Hematopoietic multipotent progenitor cell treated with erythropoietin and hydrocortisone succinate and interleukin-3 and kit ligand, for 15 days (in vitro differentiated cells): ENCODE measurements around the gene CETN3.
"Not testable (repeated sequence)": the region's sequence is repeated elsewhere in the genome, so short reads cannot be mapped to it uniquely, and the experiment has no call there.

Experiments used
- DNase-seq: peaks from one replicate; pipeline ENCODE4 v3.0.0-alpha.2; 2015; ENCODE audit warnings: low spot score

The CETN3 gene

GRCh38 chr5:90383903-90384302 is 25.7 kb downstream of the CETN3 start:
- DNase-seq, result no peak

DNA sequence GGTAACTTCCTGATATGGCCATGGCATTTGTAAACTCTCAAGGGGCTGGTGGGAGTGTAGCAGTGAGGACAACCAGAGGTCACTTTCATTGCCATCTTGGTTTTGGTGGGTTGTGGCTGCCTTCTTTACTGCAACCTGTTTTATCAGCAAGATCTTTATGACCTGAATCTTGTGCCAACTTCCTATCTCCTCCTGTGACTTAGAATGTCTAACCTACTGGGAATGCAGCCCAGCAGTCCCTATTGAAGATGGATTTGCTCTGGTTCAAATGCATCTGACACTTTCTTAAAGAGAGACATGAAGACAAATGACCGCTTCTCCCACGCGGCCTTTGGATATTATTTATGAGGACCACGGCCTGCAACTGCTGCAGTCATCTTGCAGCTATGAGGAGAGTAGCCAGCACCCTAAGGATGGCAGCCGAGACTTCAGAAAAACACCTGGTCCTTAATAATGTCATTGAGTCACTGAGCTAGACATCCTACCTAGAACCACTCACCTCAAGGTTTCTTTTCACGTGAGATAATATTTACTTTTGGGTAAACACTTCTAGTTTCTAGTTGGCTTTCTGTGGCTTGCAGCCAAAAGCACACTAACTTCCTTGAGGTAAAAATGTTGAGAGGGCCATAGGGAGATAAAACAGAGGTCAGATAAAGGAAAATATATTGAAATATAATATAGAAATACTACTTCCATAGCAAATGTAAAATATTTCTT is 28.2 kb downstream of the CETN3 start:
- DNase-seq, result no peak

GRCh38 chr5:90379652-90380051 is 29.9 kb downstream of the CETN3 start:
- DNase-seq, result no peak

GRCh38 chr5:90378752-90379151 is 30.8 kb downstream of the CETN3 start:
- no peak for DNase-seq

DNA sequence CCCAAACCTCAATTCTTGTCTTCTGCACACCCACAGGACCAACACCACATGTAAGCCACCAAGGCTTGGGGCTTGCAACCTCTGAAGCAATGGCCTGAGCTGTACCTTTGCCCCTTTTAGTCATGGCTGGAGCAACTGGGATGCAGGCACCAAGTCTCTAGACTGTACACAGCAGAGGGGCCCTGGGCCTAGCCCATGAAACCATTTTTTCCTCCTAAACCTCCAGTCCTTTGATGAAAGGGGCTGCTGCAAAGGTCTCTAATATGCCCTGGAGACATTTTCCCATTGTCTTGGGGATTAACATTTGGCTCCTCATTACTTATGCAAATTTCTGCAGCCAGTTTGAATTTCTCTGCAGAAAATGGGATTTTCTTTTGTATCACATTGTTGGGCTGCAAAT is 38.3 kb downstream of the CETN3 start:
- not testable (repeated sequence) for DNase-seq

DNA sequence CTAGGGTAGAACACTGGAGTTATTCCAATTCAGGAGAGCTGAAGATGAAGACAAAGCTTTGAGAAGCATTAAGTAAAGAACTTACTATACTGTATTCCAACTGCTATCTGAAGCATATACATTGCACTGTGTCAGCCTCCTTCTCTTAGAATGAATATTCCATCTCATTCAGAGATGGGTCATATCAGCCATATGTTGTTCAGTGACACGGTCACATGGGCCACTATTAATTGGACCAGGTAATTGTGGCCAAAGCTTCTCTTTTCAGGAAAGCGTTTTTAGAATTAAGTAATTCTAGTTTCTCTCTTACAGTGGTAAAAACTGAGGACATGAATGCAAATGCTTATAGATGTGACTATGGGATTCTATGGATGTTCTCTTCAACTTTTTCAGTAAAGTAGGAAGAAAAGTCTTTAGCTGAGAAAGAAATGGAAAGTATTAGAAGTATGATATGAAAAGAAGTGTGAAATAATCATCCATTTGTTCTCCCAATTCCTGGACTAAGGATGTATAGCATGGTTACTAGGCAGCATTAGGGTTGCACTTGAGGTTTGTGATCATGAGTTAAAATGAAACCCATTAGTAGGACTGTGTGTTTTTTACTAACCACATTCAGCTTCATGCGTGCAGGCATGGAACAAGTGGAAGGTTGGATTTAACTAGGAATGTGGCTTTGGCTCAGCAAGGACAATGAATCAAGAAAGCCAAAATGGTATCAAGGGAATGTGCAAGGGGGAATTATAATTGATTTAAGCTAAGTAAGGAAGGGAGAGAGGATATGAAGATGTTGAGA is 40.9 kb downstream of the CETN3 start:
- DNase-seq, result no peak

DNA sequence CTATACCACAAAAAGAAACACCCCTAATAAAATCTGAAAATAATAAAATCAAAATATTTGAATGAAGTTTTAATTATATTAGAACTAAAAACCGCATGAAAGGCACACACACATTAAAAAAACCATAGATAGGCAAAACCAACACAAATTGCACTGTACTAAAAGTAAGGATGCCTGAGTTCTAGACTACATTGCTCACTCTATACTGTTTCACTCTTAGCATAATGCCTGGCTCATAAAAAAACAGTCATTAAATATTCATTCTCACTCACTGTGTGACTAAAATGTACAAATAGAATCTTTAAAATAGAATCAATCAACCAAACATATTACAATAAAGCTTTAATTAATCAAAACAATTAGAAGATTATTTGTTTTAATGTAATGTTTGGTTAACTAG is 41.7 kb downstream of the CETN3 start:
- DNase-seq, result no peak

DNA sequence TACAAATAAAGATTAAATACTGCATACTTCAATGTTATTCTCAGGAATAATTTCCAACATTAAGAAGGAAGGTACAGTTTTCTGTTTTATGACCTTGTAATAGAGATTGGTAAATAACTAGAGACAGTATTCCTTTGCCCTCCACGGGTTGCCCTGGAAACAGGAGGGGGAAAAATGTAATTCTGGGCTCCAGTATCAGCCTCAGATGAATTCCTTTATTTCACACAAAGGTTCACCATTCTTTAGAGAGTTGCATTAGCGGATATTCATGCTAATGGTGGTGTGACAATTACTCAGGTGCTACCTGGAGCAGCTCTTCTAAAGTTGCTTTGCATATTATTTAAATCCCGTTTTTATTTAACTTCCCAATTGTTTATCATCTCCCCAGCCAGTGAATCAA is 42.6 kb downstream of the CETN3 start:
- DNase-seq, result no peak

- DNase-seq, result no peak
These were observed 44.2 kb downstream of the CETN3 start for GRCh38 chr5:90365328-90365727.

- no peak for DNase-seq
These were observed 50.3 kb downstream of the CETN3 start for GRCh38 chr5:90359073-90359920.

DNA sequence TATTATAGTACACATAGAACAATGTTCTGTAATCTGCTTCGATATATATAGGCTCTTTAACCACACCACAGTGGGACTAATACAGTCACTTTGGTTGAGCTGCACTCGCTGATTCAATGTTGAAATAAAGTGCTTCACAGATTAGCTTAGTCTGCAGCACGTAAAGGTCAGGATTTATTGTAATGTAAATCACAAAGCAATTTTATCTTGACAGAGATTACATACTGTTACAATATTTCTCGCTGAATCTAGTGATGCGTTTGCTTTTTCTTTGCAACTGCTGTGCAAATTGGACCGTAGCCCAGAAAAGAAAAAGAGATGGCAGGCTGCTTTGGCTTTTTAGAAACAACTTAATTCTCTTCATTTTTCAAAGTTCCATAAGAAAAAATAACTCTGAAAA is 52.9 kb downstream of the CETN3 start:
- DNase-seq, result no peak

GRCh38 chr5:90356176-90356575 is 53.4 kb downstream of the CETN3 start:
- DNase-seq, result no peak

GRCh38 chr5:90355635-90356034 is 53.9 kb downstream of the CETN3 start:
- DNase-seq, result no peak

GRCh38 chr5:90353254-90353653 is 56.3 kb downstream of the CETN3 start:
- no peak for DNase-seq

DNA sequence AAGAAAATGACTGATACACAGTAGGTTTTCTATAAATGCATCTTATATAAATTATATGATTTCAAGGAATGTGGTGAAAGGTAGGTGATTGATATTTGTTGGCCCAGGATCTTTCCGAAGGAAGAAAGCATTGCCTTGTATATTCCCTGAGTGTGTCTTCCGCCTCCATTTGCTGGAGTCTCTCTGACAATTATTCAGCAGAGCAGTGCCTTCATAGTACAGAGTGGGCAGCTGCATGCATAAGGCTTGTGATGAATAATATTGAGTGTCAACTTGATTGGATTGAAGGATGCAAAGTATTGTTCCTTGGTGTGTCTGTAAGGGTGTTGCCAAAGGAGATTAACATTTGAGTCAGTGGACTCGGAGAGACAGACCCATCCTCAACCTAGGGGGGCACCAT is 58.5 kb downstream of the CETN3 start:
- no peak for DNase-seq

DNA sequence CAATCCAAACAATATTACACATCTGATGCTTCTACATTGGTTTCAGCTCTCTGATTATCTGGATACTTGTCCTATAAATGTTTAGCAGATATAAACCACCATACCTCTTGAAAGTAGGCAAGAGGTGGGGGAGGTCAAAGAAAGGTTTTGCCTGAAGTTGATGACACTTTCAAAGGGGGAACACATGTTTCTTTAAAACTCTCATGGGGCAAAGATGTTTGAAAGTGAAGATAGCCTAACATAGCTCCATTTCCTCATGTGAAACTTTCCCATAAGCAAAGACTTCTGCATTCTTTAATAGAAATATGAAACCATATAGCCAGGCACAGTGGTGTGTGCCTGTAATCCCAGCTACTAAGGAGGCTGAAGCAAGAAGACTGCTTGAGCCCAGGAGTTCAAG is 62.1 kb downstream of the CETN3 start:
- no peak for DNase-seq

GRCh38 chr5:90345684-90346083 is 63.9 kb downstream of the CETN3 start:
- DNase-seq, result no peak

DNA sequence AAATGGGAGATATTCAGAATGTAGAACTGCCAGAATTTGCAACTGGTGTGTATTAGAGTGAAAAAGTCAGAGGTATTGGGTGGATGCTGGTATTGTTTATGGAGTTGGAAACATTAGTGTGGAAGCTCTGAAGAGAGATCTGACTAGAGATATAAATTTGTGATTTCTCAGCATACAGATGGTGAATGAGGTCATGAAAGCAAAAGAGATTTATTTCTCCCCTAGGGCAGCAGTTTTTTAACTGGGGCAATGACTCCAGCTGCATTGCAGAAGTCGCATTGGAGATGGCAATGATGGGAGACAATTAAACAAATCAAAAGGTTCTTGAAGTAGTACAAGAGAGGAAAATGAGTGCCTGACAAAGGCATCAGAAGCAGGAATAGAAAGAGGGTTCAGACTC is 64.9 kb downstream of the CETN3 start:
- no peak for DNase-seq

DNA sequence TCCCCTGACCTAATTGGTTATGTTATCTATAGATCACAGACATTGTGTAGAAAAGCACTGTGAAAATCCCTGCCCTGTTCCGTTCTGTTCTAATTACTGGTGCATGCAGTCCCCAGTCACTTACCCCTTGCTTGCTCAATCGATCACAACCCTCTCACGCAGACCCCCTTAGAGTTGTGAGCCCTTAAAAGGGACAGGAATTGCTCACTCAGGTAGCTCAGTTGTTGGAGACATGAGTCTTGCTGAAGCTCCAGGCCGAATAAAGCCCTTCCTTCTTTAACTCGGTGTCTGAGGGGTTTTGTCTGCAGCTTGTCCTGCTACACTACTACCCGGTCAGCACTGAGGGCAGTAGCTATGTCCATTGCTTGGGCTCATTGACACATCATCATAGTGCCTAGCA is 65.8 kb downstream of the CETN3 start:
- not testable (repeated sequence) for DNase-seq

GRCh38 chr5:90342576-90342975 is 67.0 kb downstream of the CETN3 start:
- DNase-seq, result no peak
